Measurements from ENCODE around the gene SUGCT.

SUGCT gene

DNA sequence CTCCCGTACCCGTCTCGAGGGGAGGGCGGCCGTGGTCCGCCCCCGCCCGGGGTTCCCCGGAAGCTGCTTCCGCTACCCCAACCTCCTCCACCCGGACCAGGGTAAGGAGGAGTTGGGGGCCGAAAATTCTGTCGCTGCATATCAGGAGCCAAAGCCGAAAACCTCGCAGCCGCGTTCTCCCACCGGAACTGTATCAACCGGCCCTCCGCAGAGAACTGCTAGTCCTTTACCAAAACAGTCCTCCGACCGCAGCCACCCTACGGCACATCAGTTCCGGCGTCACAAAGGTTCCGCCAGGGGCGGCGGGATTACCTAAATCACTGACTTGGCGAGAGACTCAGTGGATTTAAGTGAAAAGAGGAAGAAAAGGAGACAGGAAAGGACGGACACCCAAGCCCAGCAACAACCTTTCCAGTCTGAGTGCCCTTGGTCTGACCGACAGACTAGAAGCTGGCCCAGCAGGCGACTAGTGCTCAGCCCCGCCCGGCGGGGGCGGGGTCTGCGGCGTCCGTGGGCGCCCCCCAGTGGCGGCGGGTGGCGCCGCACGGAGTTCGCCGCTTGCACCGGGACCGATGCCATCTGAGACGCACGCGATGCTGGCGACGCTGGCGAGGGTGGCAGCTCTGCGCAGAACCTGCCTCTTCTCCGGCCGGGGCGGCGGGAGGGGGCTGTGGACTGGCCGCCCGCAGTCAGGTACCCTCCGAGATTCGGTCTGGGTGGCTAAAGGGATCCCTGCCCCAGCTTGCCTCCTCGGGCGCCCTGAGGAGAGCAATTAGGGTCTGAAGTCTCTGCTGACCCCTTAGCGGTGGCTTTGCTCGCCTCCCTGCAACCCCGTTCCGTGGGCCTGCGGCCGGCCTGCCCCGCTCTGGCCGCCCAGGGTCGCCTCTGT, at the start of gene SUGCT, which contains the start of gene MPLKIP (continued):
- TF ChIP-seq ZNF302 (tag by site-specific recombination; IDR thresholded peaks at IDR 0.05; ENCODE audit: low read depth): no peak
- TF ChIP-seq ZNF18 (tag by site-specific recombination; IDR thresholded peaks at IDR 0.05): no peak
- TF ChIP-seq ZNF747 (tag by site-specific recombination; IDR thresholded peaks at IDR 0.05): no peak
- TF ChIP-seq HOXC10 (CRISPR knock-in tag; IDR thresholded peaks at IDR 0.05): no peak
- no peak for TF ChIP-seq ZNF560 (tag by site-specific recombination; IDR thresholded peaks at IDR 0.05; ENCODE audit: borderline replicate concordance)
- TF ChIP-seq ZNF10 (tag by site-specific recombination; IDR thresholded peaks at IDR 0.05): no peak; the same call in 1 of the 2 replicates
- TF ChIP-seq ZNF488 (tag by site-specific recombination; IDR thresholded peaks at IDR 0.05): no peak
- 0 out of 2 replicates have a peak, but pooled peaks have one; percentile 24 for TF ChIP-seq ZNF169 (tag by site-specific recombination; IDR thresholded peaks at IDR 0.05)
- no peak for TF ChIP-seq ZNF274 (IDR thresholded peaks at IDR 0.05; ENCODE audit: low read length)
- no peak for TF ChIP-seq ZNF274 (tag by site-specific recombination; IDR thresholded peaks at IDR 0.05; ENCODE audit: borderline replicate concordance)
- TF ChIP-seq OSR2 (tag by site-specific recombination; IDR thresholded peaks at IDR 0.05): no peak
- TF ChIP-seq ZNF2 (tag by site-specific recombination; IDR thresholded peaks at IDR 0.05): peak; percentile 93
- no peak for TF ChIP-seq YY2 (tag by site-specific recombination; IDR thresholded peaks at IDR 0.05)
- TF ChIP-seq, protein P1, sequence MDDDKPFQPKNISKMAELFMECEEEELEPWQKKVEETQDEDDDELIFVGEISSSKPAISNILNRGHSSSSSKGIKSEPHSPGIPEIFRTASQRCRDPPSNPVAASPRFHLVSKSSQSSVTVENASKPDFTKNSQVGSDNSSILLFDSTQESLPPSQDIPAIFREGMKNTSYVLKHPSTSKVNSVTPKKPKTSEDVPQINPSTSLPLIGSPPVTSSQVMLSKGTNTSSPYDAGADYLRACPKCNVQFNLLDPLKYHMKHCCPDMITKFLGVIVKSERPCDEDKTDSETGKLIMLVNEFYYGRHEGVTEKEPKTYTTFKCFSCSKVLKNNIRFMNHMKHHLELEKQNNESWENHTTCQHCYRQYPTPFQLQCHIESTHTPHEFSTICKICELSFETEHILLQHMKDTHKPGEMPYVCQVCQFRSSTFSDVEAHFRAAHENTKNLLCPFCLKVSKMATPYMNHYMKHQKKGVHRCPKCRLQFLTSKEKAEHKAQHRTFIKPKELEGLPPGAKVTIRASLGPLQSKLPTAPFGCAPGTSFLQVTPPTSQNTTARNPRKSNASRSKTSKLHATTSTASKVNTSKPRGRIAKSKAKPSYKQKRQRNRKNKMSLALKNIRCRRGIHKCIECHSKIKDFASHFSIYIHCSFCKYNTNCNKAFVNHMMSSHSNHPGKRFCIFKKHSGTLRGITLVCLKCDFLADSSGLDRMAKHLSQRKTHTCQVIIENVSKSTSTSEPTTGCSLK (tag by site-specific recombination; IDR thresholded peaks at IDR 0.05): no peak
- TF ChIP-seq ZNF843 (tag by site-specific recombination; IDR thresholded peaks at IDR 0.05): 0 out of 2 replicates have a peak, but pooled peaks have one; percentile 12
- TF ChIP-seq ZNF114 (tag by site-specific recombination; IDR thresholded peaks at IDR 0.05): no peak
- TF ChIP-seq PBX3 (CRISPR knock-in tag; IDR thresholded peaks at IDR 0.05): 0 out of 2 replicates have a peak, but pooled peaks have one; percentile 57
- peak; percentile 24; the same call in 1 of the 2 replicates for TF ChIP-seq ZNF341 (tag by site-specific recombination; IDR thresholded peaks at IDR 0.05; ENCODE audit: low read depth)
- TF ChIP-seq ZNF223 (tag by site-specific recombination; IDR thresholded peaks at IDR 0.05): no peak
- no peak for TF ChIP-seq ZNF350 (tag by site-specific recombination; IDR thresholded peaks at IDR 0.05)
- peak; percentile 90 for TF ChIP-seq KLF8 (tag by site-specific recombination; IDR thresholded peaks at IDR 0.05)
- no peak; the same call in none of the 2 replicates for TF ChIP-seq ZFHX2 (tag by site-specific recombination; conservative IDR thresholded peaks at IDR 0.05)
- TF ChIP-seq ZNF391 (tag by site-specific recombination; IDR thresholded peaks at IDR 0.05; ENCODE audit: borderline replicate concordance, low read depth): peak; percentile 86; the same call in 1 of the 2 replicates
- TF ChIP-seq ZFP3 (tag by site-specific recombination; IDR thresholded peaks at IDR 0.05; ENCODE audit: low read depth): no peak
- peak; percentile 34; the same call in 1 of the 2 replicates for TF ChIP-seq ZBTB8A (tag by site-specific recombination; IDR thresholded peaks at IDR 0.05)
- TF ChIP-seq ZNF324 (tag by site-specific recombination; IDR thresholded peaks at IDR 0.05): peak; percentile 90
- peak; percentile 3 for TF ChIP-seq ZNF510 (tag by site-specific recombination; IDR thresholded peaks at IDR 0.05; ENCODE audit: insufficient replicate concordance)
- TF ChIP-seq, protein P2, sequence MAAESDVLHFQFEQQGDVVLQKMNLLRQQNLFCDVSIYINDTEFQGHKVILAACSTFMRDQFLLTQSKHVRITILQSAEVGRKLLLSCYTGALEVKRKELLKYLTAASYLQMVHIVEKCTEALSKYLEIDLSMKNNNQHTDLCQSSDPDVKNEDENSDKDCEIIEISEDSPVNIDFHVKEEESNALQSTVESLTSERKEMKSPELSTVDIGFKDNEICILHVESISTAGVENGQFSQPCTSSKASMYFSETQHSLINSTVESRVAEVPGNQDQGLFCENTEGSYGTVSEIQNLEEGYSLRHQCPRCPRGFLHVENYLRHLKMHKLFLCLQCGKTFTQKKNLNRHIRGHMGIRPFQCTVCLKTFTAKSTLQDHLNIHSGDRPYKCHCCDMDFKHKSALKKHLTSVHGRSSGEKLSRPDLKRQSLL (tag by site-specific recombination; IDR thresholded peaks at IDR 0.05): no peak
- TF ChIP-seq ZNF133 (tag by site-specific recombination; IDR thresholded peaks at IDR 0.05): no peak
- TF ChIP-seq ZNF707 (tag by site-specific recombination; IDR thresholded peaks at IDR 0.05): no peak
- no peak for TF ChIP-seq ZNF658 (tag by site-specific recombination; IDR thresholded peaks at IDR 0.05)

Data from HEK293 (cell line).